K562 (cell line): Measurements from ENCODE around the gene SEC16A. TPM values are rescaled to one million over a fixed set of nuclear protein-coding genes. Genes with fewer than 3 reads are reported as not detected.
A peak's percentile ranks its signal among the peaks of the same experiment; 100 is the strongest.

Experiments
- ATAC-seq: fragments of 200-7000 bp; cut with Tn5 transposase; 3 replicates; pipeline ENCODE4 v1.9.1; 2020; ENCODE audit warnings: moderate library complexity
- BruUV-seq: library from RNA; stranded (reverse); fragments of 400-500 nt; replicated peaks from 2 replicates; lab custom pipeline; 2021; lab: Mats Ljungman, UMichigan
- CTCF ChIA-PET: fragments of 300-600 bp; formaldehyde crosslinking; extraction: SDS; loops from one replicate; lab custom pipeline; 2021; ENCODE audit warnings: low intra/inter-chr PET ratio; lab: Yijun Ruan, JAX
- POLR2A ChIA-PET: fragments of 300-600, 350-650 bp; sonication (Branson Sonifier 250); formaldehyde crosslinking; extraction: SDS; loops from one replicate; lab custom pipeline; 2021; ENCODE audit warnings: antibody characterized with exemption, inconsistent platforms; lab: Yijun Ruan, JAX
- DNase-seq, 4 experiments: peaks; one replicate each; pipeline versions ENCODE4 v3.0.0 to v3.0.0-alpha.2; 2011 to 2018; ENCODE audit warnings: low spot score in 3 of 4, mixed read lengths in 3 of 4; ENCODE audit errors: extremely low read depth in 1 of 4
- FAIRE-seq: peaks from 2 replicates; lab custom pipeline; 2011; peaks lifted over from hg19 to GRCh38; lab: Jason Lieb, UNC
- H2AFZ ChIP-seq: 2 replicates; pipeline ENCODE4 v1.6.0; 2011; ENCODE audit warnings: low read depth, low read length, control low read depth, inconsistent platforms
- H3K27ac ChIP-seq: fragments of 200-600 bp; 3 replicates; pipeline ENCODE4 v1.8.0; 2011; ENCODE audit warnings: low read depth, mild to moderate bottlenecking, control low read depth, inconsistent platforms, low read length, moderate library complexity, mixed read lengths; ENCODE audit errors: extremely low read depth
- H3K27me3 ChIP-seq, 2 experiments: fragments of 300-600 bp in 1 of 2; 2 replicates in 1 of 2; 3 replicates in 1 of 2; pipeline versions ENCODE4 v1.6.0 to v1.8.0; 2011; ENCODE audit warnings: inconsistent platforms in 2 of 2, low read length in 2 of 2, mild to moderate bottlenecking in 1 of 2, mixed read lengths in 1 of 2, moderate library complexity in 1 of 2; ENCODE audit not compliant: control insufficient read depth in 2 of 2, insufficient read depth in 2 of 2
- H3K36me3 ChIP-seq: fragments of 300-600 bp; 3 replicates; pipeline ENCODE4 v1.8.0; 2011; ENCODE audit warnings: mild to moderate bottlenecking, low read length, inconsistent platforms; ENCODE audit not compliant: control insufficient read depth, insufficient read depth
- H3K4me1 ChIP-seq, 2 experiments: fragments of 200-600 bp in 1 of 2; replicated peaks in 1 of 2; 2 replicates in 1 of 2; 3 replicates in 1 of 2; pipeline versions ENCODE4 v1.5.1 to v1.8.0; 2011; ENCODE audit warnings: inconsistent platforms in 2 of 2, low read length in 2 of 2, mild to moderate bottlenecking in 1 of 2, mixed read lengths in 1 of 2, moderate library complexity in 1 of 2; ENCODE audit not compliant: control insufficient read depth in 2 of 2, insufficient read depth in 2 of 2
- H3K4me2 ChIP-seq: 2 replicates; pipeline ENCODE4 v1.6.1; 2011; ENCODE audit warnings: low read length, control low read depth, inconsistent platforms, mixed read lengths; ENCODE audit not compliant: insufficient read depth
- H3K4me3 ChIP-seq: fragments of 200-600 bp; sonication (generic), shearing (Covaris generic); 2 replicates; pipeline ENCODE4 v1.5.1; 2016; ENCODE audit warnings: control low read depth, inconsistent platforms
- H3K79me2 ChIP-seq: fragments of 200-600 bp; 3 replicates; pipeline ENCODE4 v1.8.0; 2011; ENCODE audit warnings: low read length, inconsistent platforms; ENCODE audit not compliant: control insufficient read depth, insufficient read depth
- H3K9ac ChIP-seq, 2 experiments: 2 replicates each; pipeline versions ENCODE4 v1.6.0 to v1.6.1; 2011; ENCODE audit warnings: low read depth in 2 of 2, low read length in 2 of 2, control low read depth in 1 of 2, inconsistent platforms in 1 of 2, mild to moderate bottlenecking in 1 of 2, mixed read lengths in 1 of 2; ENCODE audit not compliant: insufficient read depth in 1 of 2
- H3K9me1 ChIP-seq: one replicate; pipeline ENCODE4 v1.6.0; 2011; ENCODE audit warnings: inconsistent platforms, mild to moderate bottlenecking, low read length, moderate library complexity; ENCODE audit not compliant: control insufficient read depth, insufficient read depth
- H3K9me3 ChIP-seq: replicated peaks from 2 replicates; pipeline ENCODE4 v1.5.1; 2011; ENCODE audit warnings: low read depth, low read length, inconsistent platforms; ENCODE audit not compliant: control insufficient read depth, insufficient read depth
- H4K20me1 ChIP-seq: replicated peaks from 2 replicates; pipeline ENCODE4 v1.6.1; 2011; ENCODE audit warnings: low read length, inconsistent platforms, mixed read lengths; ENCODE audit not compliant: control insufficient read depth, insufficient read depth
- MECOM ChIP-seq: fragments of 250-450 bp; sonication (Bioruptor Pico); IDR thresholded peaks from 2 replicates; pipeline ENCODE4 v1.8.0; 2022; ENCODE audit warnings: inconsistent platforms
- TEAD1 ChIP-seq, 2 experiments: fragments of 450-650 bp in 1 of 2; sonication (generic) in 1 of 2; formaldehyde crosslinking; IDR thresholded peaks; 2 replicates each; pipeline versions ENCODE4 v1.4.0 to v1.8.0; 2020 to 2022; ENCODE audit warnings: mild to moderate bottlenecking in 2 of 2, missing genetic modification reagents in 1 of 2
- ZNF354B ChIP-seq: fragments of 250-450 bp; sonication (Bioruptor Pico); IDR thresholded peaks from 2 replicates; pipeline ENCODE4 v1.4.0; 2020
- WGBS: fragments of 100-300 bp; shearing (Covaris generic); methylation state at CpG from one replicate; pipeline ENCODE4 v1.1.6; 2016; ENCODE audit warnings: low coverage, mixed read lengths; ENCODE audit not compliant: insufficient coverage; ENCODE audit errors: missing lambda C conversion rate; 5-methylcytosine and 5-hydroxymethylcytosine counted together
- in situ Hi-C: fragments of 300-500 bp; cut with MboI; formaldehyde crosslinking; loops from 4 replicates; pipeline ENCODE4 v1.15.0; 2018; ENCODE audit warnings: inconsistent platforms, mixed read lengths
- intact Hi-C: fragments of 100-400 bp; cut with micrococcal nuclease; formaldehyde crosslinking; loops from 2 replicates; pipeline ENCODE4 v1.14.2; 2022
- polyA plus RNA-seq, 8 experiments: library from polyadenylated mRNA; depleted of rRNA in 4 of 8; stranded (reverse) in 5 of 8; unstranded in 3 of 8; fragments of >200 nt; fragmentation: Nextera tagmentation in 2 of 8; fragmentation: Illumina TruSeq in 1 of 8; extraction: Ambion mirVana in 2 of 8; extraction: Trizol in 1 of 8; gene quantifications; 2 replicates each; pipeline versions ENCODE4 v1.2.1 to v1.2.3, GENCODE V29; 2011 to 2014; ENCODE audit warnings: inconsistent platforms in 1 of 8, missing spikeins in 1 of 8
- total RNA-seq, 7 experiments: library from RNA; depleted of rRNA in 6 of 7; stranded (reverse); fragments of >200 nt in 6 of 7; fragmentation: Illumina TruSeq in 2 of 7; extraction: Trizol in 2 of 7; gene quantifications; 2 replicates each; pipeline versions ENCODE4 v1.2.1 to v1.2.3, GENCODE V29; 2011 to 2021; ENCODE audit warnings: low replicate concordance in 1 of 7
- TF ChIP-seq, protein P1 (sequence below): IDR thresholded peaks from 2 replicates; pipeline ENCODE4 v1.6.1; 2011; ENCODE audit warnings: borderline replicate concordance, low read depth, mild to moderate bottlenecking, moderate library complexity, low read length; ENCODE audit not compliant: insufficient read depth, poor library complexity, severe bottlenecking
- TF ChIP-seq, protein P2 (sequence below): fragments of 250-450 bp; sonication (Bioruptor Pico); IDR thresholded peaks from 2 replicates; pipeline ENCODE4 v1.9.0; 2021; ENCODE audit warnings: mild to moderate bottlenecking, inconsistent platforms
- TF ChIP-seq, protein P3 (sequence below), 2 experiments: fragments of 450-650 bp in 1 of 2; sonication (generic) in 1 of 2; formaldehyde crosslinking in 1 of 2; IDR thresholded peaks; 2 replicates each; pipeline versions ENCODE4 v1.7.1 to v1.9.0; 2016 to 2022; ENCODE audit warnings: inconsistent platforms in 1 of 2, mild to moderate bottlenecking in 1 of 2, missing genetic modification reagents in 1 of 2

SEC16A gene
- total and polyA plus RNA-seq, 9 of the 15 experiments (the other 6 are each of a cell fraction or from before 2014, with no cell fraction given): 8.3 to 62.8 (median 14.0) TPM

DNA sequence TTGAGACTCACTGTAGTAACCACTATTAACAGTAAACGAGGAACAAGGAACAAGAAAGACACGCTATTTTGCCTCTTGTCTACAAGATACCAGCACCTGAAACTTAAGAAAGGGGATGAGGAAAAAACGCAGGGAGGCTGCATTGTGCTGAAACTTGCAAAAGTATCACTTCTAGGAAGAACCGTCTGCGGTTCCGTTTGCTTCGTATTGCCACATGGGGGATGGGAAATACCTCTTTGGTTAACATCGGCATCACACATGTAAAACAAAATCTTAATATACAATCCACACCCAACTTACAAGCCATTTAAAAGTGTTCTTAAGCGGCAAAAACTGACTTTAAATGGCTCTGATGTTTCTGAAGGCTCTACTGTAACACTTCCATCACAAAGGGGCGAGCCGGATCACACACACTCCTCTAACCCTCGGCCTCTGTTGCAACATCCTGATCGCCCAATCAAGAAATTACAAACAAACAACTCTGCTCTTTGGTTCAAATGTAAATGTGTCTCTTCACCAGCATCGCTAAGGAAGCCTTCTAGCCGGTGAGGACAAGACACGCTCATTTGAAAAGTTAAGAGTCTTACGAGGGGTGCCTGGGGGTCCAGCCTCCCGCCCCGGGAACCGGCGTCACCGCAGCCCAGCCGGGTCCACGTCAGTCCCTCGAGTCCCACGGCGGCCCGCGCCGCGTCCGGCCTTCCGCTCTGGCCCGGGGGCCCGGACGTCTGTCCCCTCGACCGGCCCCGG lies 621 bp downstream of the SEC16A start:
- Histone ChIP-seq H3K9ac (peak overlapping the region; percentile 95 to 98), H3K27ac (peak overlapping the region; percentile 97), H3K4me3 (peak overlapping the region; percentile 97), H3K4me2 (peak overlapping the region; percentile 97), H3K9me1 (no peaks in the 10 kb centered on the region), H2AFZ (peak overlapping the region; percentile 65; the same call in 1 of the 2 replicates), H3K27me3 (peaks cover 0 to 9% of the 10 kb centered on the region in 2 experiments; a peak in 2 of 5 replicates), H3K79me2 (peaks cover 55% of the 10 kb centered on the region), H3K36me3 (peaks cover 31% of the 10 kb centered on the region; the same call in 2 of the 3 replicates), H3K9me3 (no peaks in the 10 kb centered on the region), H4K20me1 (peaks cover 35% of the 10 kb centered on the region), H3K4me1 (peaks cover 17 to 38% of the 10 kb centered on the region in 2 experiments)
- intact Hi-C loops (no loop called here), in situ Hi-C loops (no loop called here)
- BruUV-seq: TSS peak; percentile 78
- POLR2A ChIA-PET: no interaction called here
- DNase-seq (peak in 1 of 4 experiments; percentile 45), ATAC-seq (no peak), FAIRE-seq (peak; percentile 74)
- under 1% methylated on average over 32 of the region's 39 CpGs for WGBS
- CTCF ChIA-PET: no interaction called here
- TF ChIP-seq, protein P1, sequence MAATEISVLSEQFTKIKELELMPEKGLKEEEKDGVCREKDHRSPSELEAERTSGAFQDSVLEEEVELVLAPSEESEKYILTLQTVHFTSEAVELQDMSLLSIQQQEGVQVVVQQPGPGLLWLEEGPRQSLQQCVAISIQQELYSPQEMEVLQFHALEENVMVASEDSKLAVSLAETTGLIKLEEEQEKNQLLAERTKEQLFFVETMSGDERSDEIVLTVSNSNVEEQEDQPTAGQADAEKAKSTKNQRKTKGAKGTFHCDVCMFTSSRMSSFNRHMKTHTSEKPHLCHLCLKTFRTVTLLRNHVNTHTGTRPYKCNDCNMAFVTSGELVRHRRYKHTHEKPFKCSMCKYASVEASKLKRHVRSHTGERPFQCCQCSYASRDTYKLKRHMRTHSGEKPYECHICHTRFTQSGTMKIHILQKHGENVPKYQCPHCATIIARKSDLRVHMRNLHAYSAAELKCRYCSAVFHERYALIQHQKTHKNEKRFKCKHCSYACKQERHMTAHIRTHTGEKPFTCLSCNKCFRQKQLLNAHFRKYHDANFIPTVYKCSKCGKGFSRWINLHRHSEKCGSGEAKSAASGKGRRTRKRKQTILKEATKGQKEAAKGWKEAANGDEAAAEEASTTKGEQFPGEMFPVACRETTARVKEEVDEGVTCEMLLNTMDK: no peak
- TF ChIP-seq, protein P2, sequence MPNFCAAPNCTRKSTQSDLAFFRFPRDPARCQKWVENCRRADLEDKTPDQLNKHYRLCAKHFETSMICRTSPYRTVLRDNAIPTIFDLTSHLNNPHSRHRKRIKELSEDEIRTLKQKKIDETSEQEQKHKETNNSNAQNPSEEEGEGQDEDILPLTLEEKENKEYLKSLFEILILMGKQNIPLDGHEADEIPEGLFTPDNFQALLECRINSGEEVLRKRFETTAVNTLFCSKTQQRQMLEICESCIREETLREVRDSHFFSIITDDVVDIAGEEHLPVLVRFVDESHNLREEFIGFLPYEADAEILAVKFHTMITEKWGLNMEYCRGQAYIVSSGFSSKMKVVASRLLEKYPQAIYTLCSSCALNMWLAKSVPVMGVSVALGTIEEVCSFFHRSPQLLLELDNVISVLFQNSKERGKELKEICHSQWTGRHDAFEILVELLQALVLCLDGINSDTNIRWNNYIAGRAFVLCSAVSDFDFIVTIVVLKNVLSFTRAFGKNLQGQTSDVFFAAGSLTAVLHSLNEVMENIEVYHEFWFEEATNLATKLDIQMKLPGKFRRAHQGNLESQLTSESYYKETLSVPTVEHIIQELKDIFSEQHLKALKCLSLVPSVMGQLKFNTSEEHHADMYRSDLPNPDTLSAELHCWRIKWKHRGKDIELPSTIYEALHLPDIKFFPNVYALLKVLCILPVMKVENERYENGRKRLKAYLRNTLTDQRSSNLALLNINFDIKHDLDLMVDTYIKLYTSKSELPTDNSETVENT (CRISPR knock-in tag): no peak
- TF ChIP-seq ZNF354B (CRISPR knock-in tag): no peak
- TF ChIP-seq MECOM (CRISPR knock-in tag): no peak
- TF ChIP-seq, protein P3, sequence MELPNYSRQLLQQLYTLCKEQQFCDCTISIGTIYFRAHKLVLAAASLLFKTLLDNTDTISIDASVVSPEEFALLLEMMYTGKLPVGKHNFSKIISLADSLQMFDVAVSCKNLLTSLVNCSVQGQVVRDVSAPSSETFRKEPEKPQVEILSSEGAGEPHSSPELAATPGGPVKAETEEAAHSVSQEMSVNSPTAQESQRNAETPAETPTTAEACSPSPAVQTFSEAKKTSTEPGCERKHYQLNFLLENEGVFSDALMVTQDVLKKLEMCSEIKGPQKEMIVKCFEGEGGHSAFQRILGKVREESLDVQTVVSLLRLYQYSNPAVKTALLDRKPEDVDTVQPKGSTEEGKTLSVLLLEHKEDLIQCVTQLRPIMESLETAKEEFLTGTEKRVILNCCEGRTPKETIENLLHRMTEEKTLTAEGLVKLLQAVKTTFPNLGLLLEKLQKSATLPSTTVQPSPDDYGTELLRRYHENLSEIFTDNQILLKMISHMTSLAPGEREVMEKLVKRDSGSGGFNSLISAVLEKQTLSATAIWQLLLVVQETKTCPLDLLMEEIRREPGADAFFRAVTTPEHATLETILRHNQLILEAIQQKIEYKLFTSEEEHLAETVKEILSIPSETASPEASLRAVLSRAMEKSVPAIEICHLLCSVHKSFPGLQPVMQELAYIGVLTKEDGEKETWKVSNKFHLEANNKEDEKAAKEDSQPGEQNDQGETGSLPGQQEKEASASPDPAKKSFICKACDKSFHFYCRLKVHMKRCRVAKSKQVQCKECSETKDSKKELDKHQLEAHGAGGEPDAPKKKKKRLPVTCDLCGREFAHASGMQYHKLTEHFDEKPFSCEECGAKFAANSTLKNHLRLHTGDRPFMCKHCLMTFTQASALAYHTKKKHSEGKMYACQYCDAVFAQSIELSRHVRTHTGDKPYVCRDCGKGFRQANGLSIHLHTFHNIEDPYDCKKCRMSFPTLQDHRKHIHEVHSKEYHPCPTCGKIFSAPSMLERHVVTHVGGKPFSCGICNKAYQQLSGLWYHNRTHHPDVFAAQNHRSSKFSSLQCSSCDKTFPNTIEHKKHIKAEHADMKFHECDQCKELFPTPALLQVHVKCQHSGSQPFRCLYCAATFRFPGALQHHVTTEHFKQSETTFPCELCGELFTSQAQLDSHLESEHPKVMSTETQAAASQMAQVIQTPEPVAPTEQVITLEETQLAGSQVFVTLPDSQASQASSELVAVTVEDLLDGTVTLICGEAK (IDR thresholded peaks at IDR 0.05): peak; percentile 29; the same call in 1 of the 2 replicates
- TF ChIP-seq, protein P3 (CRISPR knock-in tag; IDR thresholded peaks at IDR 0.05): no peak
- TF ChIP-seq TEAD1 (CRISPR knock-in tag; IDR thresholded peaks at IDR 0.05): peak in 1 of 2 experiments; percentile 40; a peak in 1 of 4 replicates
